ENCODE measurements around the gene RSPH4A. TPM values are rescaled to one million over a fixed set of nuclear protein-coding genes. Genes with fewer than 3 reads are reported as not detected.

RSPH4A gene
- total RNA-seq, 2 donors from 2014 or later: 0.16 TPM; not detected in 1

GRCh38 chr6:116672306-116672705 lies 56.0 kb downstream of the RSPH4A start:
- Histone ChIP-seq H3K4me1 (peaks cover 0 to 6% of the 10 kb centered on the region in 2 donors), H3K36me3 (no peaks in the 10 kb centered on the region), H3K27me3 (no peaks in the 10 kb centered on the region), H3K4me3 (no peak overlapping the region), H3K27ac (no peak overlapping the region), H3K9me3 (no peaks in the 10 kb centered on the region)
- no peak for TF ChIP-seq CTCF (IDR thresholded peaks at IDR 0.05)
- no peak for DNase-seq (ENCODE audit: low spot score)

GRCh38 chr6:116676021-116676420 lies 59.7 kb downstream of the RSPH4A start:
- no peaks in the 10 kb centered on the region for H3K9me3 ChIP-seq
- H3K27me3 ChIP-seq: no peaks in the 10 kb centered on the region
- TF ChIP-seq CTCF (IDR thresholded peaks at IDR 0.05): no peak
- peaks cover 0 to 5% of the 10 kb centered on the region in 2 donors for H3K4me1 ChIP-seq
- DNase-seq (ENCODE audit: low spot score): no peak
- H3K36me3 ChIP-seq: no peaks in the 10 kb centered on the region
- H3K27ac ChIP-seq: no peak overlapping the region
- no peak overlapping the region for H3K4me3 ChIP-seq

- H3K9me3 ChIP-seq: no peaks in the 10 kb centered on the region
- peaks cover 0 to 21% of the 10 kb centered on the region in 2 donors for H3K4me1 ChIP-seq
- TF ChIP-seq CTCF (IDR thresholded peaks at IDR 0.05): no peak
- H3K27ac ChIP-seq: peak within 1 kb of the TSS; percentile 88 to 91
- H3K4me3 ChIP-seq: peak within 1 kb of the TSS; percentile 70 to 78
- DNase-seq (ENCODE audit: low spot score): peak; percentile 85
- H3K27me3 ChIP-seq: no peaks in the 10 kb centered on the region
- H3K36me3 ChIP-seq: no peaks in the 10 kb centered on the region
Measured at GRCh38 chr6:116680880-116681672, 64.8 kb downstream of the RSPH4A start, which contains the start of gene KPNA5. TSS of gene KPNA5 (plus strand) at chr6:116681211. CDS start at chr6:116681335, 124 bp downstream.

GRCh38 chr6:116682334-116682712 lies 66.0 kb downstream of the RSPH4A start:
- peaks cover 0 to 21% of the 10 kb centered on the region in 2 donors for H3K4me1 ChIP-seq
- DNase-seq (ENCODE audit: low spot score): no peak
- peak overlapping the region in 1 of 2 donors; percentile 88 for H3K27ac ChIP-seq

More at GRCh38 chr6:116682334-116682712, 66.0 kb downstream of the RSPH4A start:
- Histone ChIP-seq H3K4me3 (peak overlapping the region in 1 of 2 donors; percentile 78), H3K27me3 (no peaks in the 10 kb centered on the region), H3K36me3 (no peaks in the 10 kb centered on the region), H3K9me3 (no peaks in the 10 kb centered on the region)
- no peak for TF ChIP-seq CTCF (IDR thresholded peaks at IDR 0.05)

Other genes starting within 250 kb of the RSPH4A start
- 10 to 100 TPM; 19.4 to 31.7 TPM for gene DSE, start 245.5 kb upstream of the RSPH4A start, total RNA-seq
- 1 to 10 TPM; 2.3 to 3.1 TPM for gene CALHM6, start 155.1 kb upstream of the RSPH4A start, total RNA-seq
- 1 to 10 TPM; 2.3 to 3.4 TPM for gene CALHM5, start 104.8 kb upstream of the RSPH4A start, total RNA-seq
- under 1 TPM in 1 of 2 donors, not detected in 1; 0.20 TPM for gene TRAPPC3L, start 70.8 kb upstream of the RSPH4A start, total RNA-seq
- not detected for gene CALHM4, start 62.7 kb upstream of the RSPH4A start, total RNA-seq
- 10 to 100 TPM; 42.2 to 46.9 TPM for gene RWDD1, start 45.0 kb upstream of the RSPH4A start, total RNA-seq
- 1 to 10 TPM; 3.9 to 4.6 TPM for gene ZUP1, start 52.3 kb downstream of the RSPH4A start, total RNA-seq
- 1 to 10 TPM; 5.1 to 6.9 TPM for gene KPNA5, start 64.7 kb downstream of the RSPH4A start, total RNA-seq
- gene FAM162B, start 149.2 kb downstream of the RSPH4A start, total RNA-seq: 1 to 10 TPM; 1.4 to 4.8 TPM
- gene GPRC6A, start 212.6 kb downstream of the RSPH4A start, total RNA-seq: not detected